Activated T-helper 1 cell treated with anti-CD3 and anti-CD28 coated beads, Interleukin-2, amount 50 U/mL, for 16 hours (primary cell): ENCODE results near the gene ASIC2.

Experiments
- DNase-seq, 2 donors: peaks; one replicate each; pipeline ENCODE4 v3.0.0-alpha.2; 2020; ENCODE audit warnings: low read depth in 1 of 2, low spot score in 1 of 2

ASIC2 gene

DNA sequence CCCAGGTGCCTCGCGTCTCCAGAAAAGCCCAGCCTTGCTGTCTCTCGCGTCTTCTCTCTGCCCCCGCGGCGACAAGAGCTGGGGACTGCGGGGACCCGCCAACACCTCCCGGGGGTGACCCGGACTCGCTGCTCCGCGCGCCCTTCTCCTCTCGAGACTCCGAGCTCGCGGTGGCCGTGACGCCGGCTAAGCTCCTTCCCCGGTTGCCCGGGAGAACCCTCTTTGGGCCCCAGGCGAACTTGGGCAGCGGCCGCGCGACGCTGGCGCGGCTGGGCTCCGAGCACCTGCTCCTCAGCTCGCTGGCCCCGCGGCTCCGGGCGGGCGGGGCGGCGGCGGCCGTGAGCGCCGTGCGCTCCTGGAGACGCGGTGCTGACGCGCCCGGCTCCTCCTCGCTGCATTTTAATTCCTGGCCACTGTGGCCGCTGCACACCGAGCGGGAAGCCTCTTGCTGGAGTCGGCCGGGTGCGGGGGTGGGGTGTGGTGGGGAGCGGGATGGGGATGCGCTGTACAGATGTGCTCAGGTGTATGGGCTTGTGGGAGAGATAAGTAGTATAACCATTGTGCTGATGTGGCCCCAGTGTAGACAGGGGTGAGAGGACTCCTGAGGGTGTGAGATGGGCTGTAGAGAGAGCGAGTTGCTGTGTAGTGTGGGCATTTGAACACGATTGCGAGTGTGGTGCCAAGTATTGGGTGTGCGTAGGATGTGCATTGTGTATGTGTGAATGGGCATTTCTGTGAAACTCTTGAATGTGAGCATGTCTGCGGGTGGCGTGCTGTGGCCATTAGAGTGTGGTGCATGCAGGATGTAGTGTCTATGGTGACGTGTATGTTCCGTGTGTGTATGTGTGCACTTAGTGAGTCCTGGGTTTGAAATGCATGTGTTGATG is at the start of gene ASIC2:
TSS of gene ASIC2 (minus strand) at position 315 of the 887 bp plus-strand sequence.
- no peak for DNase-seq

- DNase-seq: no peak
Measured at GRCh38 chr17:33342025-33342424, 48.9 kb upstream of the ASIC2 start.

DNA sequence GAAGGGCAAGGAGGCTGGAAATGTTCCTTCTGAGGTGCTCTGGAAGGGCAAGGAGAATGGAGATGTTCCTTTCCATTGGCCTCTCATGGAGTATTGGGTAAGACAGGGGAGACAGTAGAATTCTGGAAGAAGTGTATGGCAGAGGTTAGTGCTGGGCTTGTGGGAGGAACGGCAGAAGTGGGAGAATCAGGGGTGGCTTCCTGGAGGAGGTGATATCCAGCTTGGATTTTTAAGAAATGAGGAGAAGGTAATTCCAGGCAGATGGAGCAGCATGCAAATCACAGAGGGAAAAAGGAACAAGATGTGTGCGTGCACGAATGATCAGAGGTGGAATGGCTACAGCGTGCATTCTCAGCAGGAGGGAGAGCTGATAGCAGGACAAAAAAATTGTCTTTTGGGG is 45.1 kb upstream of the ASIC2 start:
- DNase-seq: no peak

DNA sequence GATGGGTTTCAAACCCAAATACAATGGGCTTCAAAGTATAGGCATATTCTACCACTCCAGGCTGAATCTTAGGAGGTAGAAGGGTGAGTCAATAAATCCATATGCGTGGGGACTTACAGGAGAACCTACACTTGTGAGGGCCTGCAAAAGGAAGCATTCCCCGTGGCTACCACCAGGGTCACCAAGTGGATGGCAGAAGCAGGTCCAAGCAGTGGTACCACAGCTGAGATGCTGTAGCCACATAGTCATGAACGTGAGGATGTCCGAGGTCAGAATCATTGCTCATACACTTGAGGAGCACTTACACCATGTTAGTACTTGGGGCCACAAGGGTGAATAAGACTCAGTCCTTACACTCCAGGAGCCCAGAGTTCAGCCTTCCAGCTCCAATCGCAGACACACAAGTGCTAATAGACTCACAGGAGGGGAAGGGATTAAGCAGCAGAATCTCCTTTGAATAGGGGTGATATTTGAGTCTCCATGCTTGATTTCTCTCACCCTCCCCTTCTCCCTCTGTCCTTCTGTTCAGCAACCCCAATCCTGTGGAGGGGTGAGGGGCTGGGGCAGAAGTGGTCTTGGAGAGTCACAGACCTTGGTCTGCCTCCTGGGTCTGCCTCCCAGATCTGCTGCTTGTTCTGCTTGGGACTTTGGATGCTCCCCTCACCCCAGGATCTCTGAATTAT is 42.5 kb upstream of the ASIC2 start:
- no peak for DNase-seq

DNA sequence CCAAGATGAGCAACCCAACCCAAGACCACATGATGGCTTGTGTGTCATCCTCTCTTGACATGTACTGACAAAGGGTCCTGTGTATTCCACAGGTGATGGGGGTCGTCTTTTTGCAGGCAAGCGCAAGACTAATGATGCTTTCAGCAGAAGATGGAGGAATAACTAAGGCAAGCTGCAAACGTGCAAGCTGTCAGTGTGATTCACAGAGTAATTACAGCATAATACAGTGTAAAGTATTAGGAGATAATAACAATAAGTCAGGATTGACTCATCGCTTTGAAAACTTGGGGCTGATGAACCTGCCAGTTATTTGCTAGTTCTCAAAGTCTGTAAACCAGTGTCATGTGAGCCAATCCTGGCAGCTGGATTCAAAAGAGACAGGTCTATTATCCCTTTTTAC is 41.6 kb upstream of the ASIC2 start:
- no peak for DNase-seq

- DNase-seq: no peak
Measured at GRCh38 chr17:33330877-33331276, 37.8 kb upstream of the ASIC2 start.

DNA sequence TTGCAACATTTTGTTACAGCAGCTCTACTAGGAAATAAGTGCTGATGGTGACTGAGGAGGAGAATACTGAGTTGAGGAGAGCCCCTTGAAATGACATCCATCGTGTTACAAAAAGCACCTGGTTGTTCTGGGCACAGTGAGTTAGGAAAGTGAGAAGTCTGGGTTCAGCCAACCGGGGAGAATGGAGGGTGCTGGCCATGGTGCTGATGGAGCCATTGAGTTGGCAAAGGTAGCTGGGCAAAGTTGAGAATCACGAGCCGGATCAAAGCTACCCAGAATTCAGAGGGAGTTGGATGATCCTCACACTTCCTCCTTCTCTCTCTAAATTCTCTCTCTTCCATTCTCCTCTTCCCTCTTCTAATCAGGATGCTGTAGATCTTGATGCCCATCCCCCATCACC is 35.0 kb upstream of the ASIC2 start:
- no peak for DNase-seq

- no peak for DNase-seq
Measured at GRCh38 chr17:33324736-33325135, 31.6 kb upstream of the ASIC2 start.

GRCh38 chr17:33322063-33322462 is 29.0 kb upstream of the ASIC2 start:
- DNase-seq: no peak

DNA sequence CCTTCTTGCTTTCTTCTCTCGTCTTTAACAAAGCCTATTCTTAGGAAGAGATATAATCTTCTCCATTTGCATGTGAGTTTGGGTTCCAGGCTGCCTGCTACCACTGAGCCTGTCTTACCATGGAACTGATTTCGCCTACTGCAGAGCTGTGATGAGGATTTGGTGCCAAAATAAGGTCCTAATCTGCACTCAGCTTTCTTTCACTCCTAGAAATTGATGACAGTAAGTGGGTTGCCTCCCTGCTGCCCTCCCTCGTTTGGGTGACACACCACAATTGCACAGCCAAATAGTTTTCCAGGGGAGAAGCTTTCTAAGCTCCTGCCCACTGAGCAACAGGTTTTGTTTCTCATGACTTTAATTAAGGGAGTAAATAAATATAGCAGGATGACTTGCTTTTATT is 25.1 kb upstream of the ASIC2 start:
- no peak for DNase-seq

GRCh38 chr17:33316746-33317145 is 23.7 kb upstream of the ASIC2 start:
- DNase-seq: no peak

- DNase-seq: no peak
Measured at GRCh38 chr17:33310296-33310695, 17.2 kb upstream of the ASIC2 start.

DNA sequence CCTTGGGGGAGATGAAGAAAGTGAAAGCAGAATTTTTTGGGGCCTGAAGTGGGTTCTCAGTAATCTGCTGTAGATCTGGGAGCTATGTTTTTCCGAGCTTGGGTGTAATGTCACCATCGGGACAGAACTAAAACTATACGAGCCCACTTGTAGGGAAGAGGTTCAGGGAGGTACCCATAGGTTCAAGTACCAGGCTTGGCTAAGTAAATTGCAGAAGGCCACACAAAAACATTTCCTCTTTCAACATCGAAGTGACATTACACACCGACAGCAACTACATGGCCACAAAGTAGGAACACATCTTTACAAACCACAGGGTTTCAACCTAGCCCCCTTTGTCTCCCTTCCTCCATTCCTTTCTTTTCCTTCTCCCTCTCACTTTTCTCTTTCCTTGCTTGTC is 10.2 kb upstream of the ASIC2 start:
- DNase-seq: no peak

- DNase-seq: no peak
Measured at GRCh38 chr17:33302394-33302793, 9.3 kb upstream of the ASIC2 start.

GRCh38 chr17:33300241-33300640 is 7.1 kb upstream of the ASIC2 start:
- no peak for DNase-seq

DNA sequence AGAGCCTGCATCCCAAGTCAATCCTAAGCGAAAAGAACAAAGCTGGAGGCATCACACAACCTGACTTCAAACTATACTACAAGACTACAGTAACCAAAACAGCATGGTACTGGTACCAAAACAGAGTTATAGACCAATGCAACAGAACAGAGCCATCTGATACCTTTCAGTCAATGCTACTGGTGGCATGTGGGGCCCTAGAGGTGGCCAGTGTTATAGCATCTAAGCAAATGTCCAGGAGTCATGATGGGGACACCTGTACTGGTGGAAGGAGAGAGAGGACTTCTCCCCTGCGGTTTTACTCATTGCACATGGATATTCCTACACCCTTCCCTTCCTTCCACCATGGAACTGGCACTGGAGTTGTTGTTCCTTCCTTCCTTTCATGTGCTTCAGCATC is 6.0 kb upstream of the ASIC2 start:
- DNase-seq: no peak

DNA sequence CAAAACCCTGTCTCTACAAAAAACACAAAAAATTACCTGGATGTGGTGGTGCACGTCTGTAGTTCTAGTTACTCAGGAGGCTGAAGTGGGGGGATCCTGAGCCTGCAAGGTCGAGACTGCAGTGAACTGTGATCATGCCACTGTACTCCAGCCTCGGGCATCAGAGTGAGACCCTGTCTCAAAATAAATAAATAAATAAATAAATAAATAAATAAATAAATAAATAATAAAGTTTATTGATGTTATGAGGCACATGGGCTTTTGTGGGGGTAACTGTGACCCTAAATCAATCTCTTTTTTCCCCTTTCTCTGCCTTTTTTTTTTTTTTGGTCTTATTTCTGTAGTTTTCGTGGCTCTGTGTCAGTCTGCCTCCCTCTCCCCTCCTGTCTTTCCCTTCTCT is 4.5 kb upstream of the ASIC2 start:
- no peak for DNase-seq

- no peak for DNase-seq
Measured at GRCh38 chr17:33294994-33295393, 1.9 kb upstream of the ASIC2 start.

DNA sequence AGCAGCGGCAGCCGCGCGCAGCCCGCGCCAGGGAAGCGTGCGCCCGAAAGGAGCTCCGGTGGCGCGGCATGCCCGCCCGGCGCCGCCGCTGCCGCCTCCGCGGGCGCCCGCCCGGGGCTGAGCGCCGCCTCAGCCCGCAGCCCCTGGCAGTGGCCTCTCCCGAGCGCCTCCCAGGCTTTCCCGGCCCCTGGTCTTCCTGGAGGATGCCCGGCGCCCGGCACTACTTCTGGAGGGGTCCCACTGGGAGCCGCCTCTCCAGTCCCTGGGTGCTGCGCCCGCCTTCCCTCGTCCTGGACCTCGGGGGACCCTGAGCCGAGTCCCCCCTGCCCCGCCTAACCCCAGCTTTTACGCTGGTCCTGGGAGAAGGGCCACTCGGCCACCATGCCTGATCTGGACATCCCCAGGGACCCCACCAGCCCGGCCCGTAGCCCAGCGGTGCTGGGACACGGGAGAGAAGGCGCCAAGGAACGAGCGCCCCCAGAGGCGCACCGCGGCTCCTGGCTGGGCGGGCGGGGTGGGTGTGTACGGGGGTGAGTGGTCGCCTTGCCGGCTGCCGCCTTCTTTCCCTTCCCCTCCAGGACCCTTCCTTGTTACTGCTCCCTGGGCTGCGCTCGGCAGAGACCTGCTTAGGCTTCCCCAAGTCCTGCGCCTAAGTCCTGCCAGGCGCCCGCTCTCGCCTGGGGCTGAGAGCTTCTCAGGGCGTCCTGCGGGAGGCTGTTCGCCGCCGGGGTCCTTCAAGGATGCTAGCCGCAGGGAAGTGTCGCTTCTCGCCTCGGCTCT is 704 bp downstream of the ASIC2 start:
- no peak for DNase-seq

DNA sequence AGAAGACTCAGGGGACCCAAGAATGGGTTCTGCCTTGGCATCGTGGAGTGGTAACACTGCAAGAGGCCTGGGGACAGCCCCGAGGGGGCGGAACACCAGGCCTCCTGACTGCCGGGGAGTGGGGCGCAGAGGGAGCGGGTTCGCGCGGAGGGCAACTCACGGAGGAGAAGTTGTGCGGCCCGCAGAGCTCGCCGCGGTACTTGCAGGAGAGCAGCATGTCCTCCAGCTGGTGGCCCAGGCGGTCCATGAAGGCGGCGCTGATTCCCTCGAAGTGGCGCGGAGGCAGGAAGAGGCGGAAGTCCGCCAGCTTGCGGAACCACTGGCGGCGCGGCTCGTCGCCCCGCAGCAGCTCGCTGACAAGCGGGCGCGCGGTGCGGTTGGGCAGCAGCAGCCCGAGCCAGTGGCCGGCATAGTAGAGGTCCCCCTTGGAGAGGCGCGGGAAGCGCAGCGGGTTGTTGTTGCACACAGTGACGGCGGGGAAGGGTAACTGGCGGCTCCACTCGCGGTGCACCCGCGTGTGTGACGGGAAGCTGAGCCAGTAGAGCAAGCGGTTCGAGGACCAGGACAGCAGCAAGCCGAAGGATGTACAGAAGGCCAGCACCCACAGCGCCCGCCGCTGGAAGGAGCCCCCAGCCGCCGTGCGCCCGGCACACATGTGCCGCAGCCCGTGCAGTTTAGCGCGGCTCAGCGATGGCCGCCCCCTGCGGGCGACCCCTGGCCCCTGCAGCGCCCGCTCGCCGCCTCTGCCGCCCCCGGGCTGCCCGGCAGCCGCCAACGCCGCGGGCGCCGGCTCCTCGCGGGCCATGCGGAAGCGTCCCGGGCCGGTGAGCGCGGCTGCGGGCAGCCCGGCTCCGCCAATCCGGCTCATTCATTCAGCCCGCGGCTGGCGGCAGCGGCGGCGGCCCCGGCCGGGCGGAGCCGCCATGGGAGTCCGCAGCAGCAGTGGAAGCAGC is 1.6 kb downstream of the ASIC2 start:
- no peak for DNase-seq

GRCh38 chr17:33290253-33290652 is 2.8 kb downstream of the ASIC2 start:
- no peak for DNase-seq
